ENCODE data around the gene MTHFD1L. TPM values are rescaled to one million over a fixed set of nuclear protein-coding genes. Genes with fewer than 3 reads are reported as not detected.

Gene MTHFD1L
- total RNA-seq, 1 donor from 2014 or later, result 32.5 TPM

DNA sequence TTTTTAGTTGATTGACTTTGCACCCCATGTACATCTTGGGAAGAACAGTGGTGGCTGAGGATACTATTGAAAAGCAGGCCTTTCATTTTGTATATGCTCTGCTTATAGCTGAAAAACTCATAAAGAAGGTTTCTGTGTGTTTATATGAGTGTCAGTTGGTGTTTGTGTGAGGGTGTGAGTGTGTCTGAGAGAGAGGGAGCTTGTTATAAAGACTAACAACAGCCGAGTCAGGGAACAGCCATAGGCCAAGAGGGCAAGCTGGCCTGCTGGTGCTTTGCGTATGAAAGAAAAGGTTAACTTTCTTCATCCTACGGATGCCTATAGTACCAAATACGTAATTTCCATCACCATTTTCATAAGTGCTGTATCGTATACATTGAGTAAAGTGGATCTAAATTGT, 88.3 kb downstream of the MTHFD1L start:
- Mint-ChIP-seq H3K27me3 (ENCODE audit: insufficient read depth, low read depth) (peaks cover 4% of the 10 kb centered on the region), H3K4me3 (no peak overlapping the region), H3K9me3 (no peaks in the 10 kb centered on the region), H3K27ac (no peak overlapping the region), H3K4me1 (no peaks in the 10 kb centered on the region), H3K36me3 (peaks cover 30% of the 10 kb centered on the region)
- H3K9ac ChIP-seq, result no peak overlapping the region
- no peak overlapping the region for H2AFZ ChIP-seq (replicated peaks)
- no peak for TF ChIP-seq EZH2phosphoT487 (IDR thresholded peaks at IDR 0.05)
- TF ChIP-seq, protein P1, sequence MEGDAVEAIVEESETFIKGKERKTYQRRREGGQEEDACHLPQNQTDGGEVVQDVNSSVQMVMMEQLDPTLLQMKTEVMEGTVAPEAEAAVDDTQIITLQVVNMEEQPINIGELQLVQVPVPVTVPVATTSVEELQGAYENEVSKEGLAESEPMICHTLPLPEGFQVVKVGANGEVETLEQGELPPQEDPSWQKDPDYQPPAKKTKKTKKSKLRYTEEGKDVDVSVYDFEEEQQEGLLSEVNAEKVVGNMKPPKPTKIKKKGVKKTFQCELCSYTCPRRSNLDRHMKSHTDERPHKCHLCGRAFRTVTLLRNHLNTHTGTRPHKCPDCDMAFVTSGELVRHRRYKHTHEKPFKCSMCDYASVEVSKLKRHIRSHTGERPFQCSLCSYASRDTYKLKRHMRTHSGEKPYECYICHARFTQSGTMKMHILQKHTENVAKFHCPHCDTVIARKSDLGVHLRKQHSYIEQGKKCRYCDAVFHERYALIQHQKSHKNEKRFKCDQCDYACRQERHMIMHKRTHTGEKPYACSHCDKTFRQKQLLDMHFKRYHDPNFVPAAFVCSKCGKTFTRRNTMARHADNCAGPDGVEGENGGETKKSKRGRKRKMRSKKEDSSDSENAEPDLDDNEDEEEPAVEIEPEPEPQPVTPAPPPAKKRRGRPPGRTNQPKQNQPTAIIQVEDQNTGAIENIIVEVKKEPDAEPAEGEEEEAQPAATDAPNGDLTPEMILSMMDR (IDR thresholded peaks at IDR 0.05), result no peak
- TF ChIP-seq EZH2 (IDR thresholded peaks at IDR 0.05), result no peak
- DNase-seq (ENCODE audit: low spot score), result no peak
- no peaks in the 10 kb centered on the region for H3K79me2 ChIP-seq (ENCODE audit: low read depth)
- H3K4me2 ChIP-seq, result no peak overlapping the region
- no peaks in the 10 kb centered on the region for H3K36me3 ChIP-seq
- H3K9me3 ChIP-seq (ENCODE audit: low read depth), result no peaks in the 10 kb centered on the region
- no peak overlapping the region for H3K4me3 ChIP-seq
- H4K20me1 ChIP-seq (ENCODE audit: low read depth), result no peaks in the 10 kb centered on the region
- H3K27ac ChIP-seq, result no peak overlapping the region
- H3F3A ChIP-seq (ENCODE audit: low read depth), result no peaks in the 10 kb centered on the region
- H3K27me3 ChIP-seq, result no peaks in the 10 kb centered on the region
- no peaks in the 10 kb centered on the region for H3K4me1 ChIP-seq

GRCh38 chr6:150959166-150959565, 93.7 kb downstream of the MTHFD1L start:
- H3K4me3 Mint-ChIP-seq, result no peak overlapping the region
- H3K36me3 ChIP-seq, result no peaks in the 10 kb centered on the region
- no peaks in the 10 kb centered on the region for H3K4me1 Mint-ChIP-seq

DNA sequence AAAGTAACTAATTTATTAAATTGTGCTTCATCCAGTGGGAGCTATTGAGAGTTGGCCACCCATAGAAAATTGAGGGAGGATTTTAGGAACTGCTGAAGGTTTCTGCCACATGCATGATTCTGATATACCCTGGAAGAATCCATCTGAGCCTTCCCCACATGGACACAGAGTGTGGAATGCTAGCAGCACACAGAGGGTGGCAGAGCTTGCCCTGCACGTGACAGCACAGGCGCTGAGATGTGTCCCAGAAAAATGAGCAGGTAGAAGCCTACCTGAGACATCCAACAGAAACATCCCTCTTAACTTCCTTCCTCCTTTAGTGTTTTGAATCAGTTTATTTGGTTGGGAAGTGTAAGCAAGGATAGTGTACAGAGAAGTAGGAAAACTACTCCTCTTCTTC, 96.9 kb downstream of the MTHFD1L start:
- Histone ChIP-seq H3K4me2 (no peak overlapping the region), H3K27ac (no peak overlapping the region), H3K9ac (no peak overlapping the region), H3K4me1 (no peaks in the 10 kb centered on the region), H2AFZ (replicated peaks) (no peak overlapping the region), H3K9me3 (ENCODE audit: low read depth) (no peaks in the 10 kb centered on the region), H3K27me3 (no peaks in the 10 kb centered on the region), H3K79me2 (ENCODE audit: low read depth) (no peaks in the 10 kb centered on the region), H3K36me3 (no peaks in the 10 kb centered on the region), H3K4me3 (no peak overlapping the region), H3F3A (ENCODE audit: low read depth) (no peaks in the 10 kb centered on the region), H4K20me1 (ENCODE audit: low read depth) (no peaks in the 10 kb centered on the region)
- peaks cover 2% of the 10 kb centered on the region for H3K27me3 Mint-ChIP-seq (ENCODE audit: insufficient read depth, low read depth)
- DNase-seq (ENCODE audit: low spot score), result no peak
- H3K27ac Mint-ChIP-seq, result no peak overlapping the region
- no peaks in the 10 kb centered on the region for H3K9me3 Mint-ChIP-seq
- TF ChIP-seq EZH2 (IDR thresholded peaks at IDR 0.05), result no peak
- TF ChIP-seq, protein P1 (IDR thresholded peaks at IDR 0.05), result no peak
- no peak for TF ChIP-seq EZH2phosphoT487 (IDR thresholded peaks at IDR 0.05)
- no peaks in the 10 kb centered on the region for H3K4me1 Mint-ChIP-seq
- peaks cover 11% of the 10 kb centered on the region for H3K36me3 Mint-ChIP-seq
- no peak overlapping the region for H3K4me3 Mint-ChIP-seq

More at GRCh38 chr6:150959166-150959565, 93.7 kb downstream of the MTHFD1L start:
- H3K27me3 Mint-ChIP-seq (ENCODE audit: insufficient read depth, low read depth), result peaks cover 4% of the 10 kb centered on the region
- H3K27ac ChIP-seq, result no peak overlapping the region
- H3K9me3 ChIP-seq (ENCODE audit: low read depth), result no peaks in the 10 kb centered on the region
- no peaks in the 10 kb centered on the region for H3F3A ChIP-seq (ENCODE audit: low read depth)
- TF ChIP-seq EZH2phosphoT487 (IDR thresholded peaks at IDR 0.05) (no peak), EZH2 (IDR thresholded peaks at IDR 0.05) (no peak)
- TF ChIP-seq, protein P1 (IDR thresholded peaks at IDR 0.05), result no peak
- H3K9ac ChIP-seq, result no peak overlapping the region
- H3K27me3 ChIP-seq, result no peaks in the 10 kb centered on the region
- no peaks in the 10 kb centered on the region for H4K20me1 ChIP-seq (ENCODE audit: low read depth)
- H3K4me1 ChIP-seq, result no peaks in the 10 kb centered on the region
- H3K4me3 ChIP-seq, result no peak overlapping the region
- H3K27ac Mint-ChIP-seq, result no peak overlapping the region
- H3K9me3 Mint-ChIP-seq, result no peaks in the 10 kb centered on the region
- H2AFZ ChIP-seq (replicated peaks), result no peak overlapping the region
- no peaks in the 10 kb centered on the region for H3K79me2 ChIP-seq (ENCODE audit: low read depth)
- no peak for DNase-seq (ENCODE audit: low spot score)
- H3K4me2 ChIP-seq, result no peak overlapping the region
- H3K36me3 Mint-ChIP-seq, result peaks cover 7% of the 10 kb centered on the region
